Immature natural killer cell (primary cell): ENCODE results near the gene SLC66A2. TPM values are rescaled to one million over a fixed set of nuclear protein-coding genes. Genes with fewer than 3 reads are reported as not detected.

Experiments used
- DNase-seq, 3 donors: peaks; one replicate each; pipeline ENCODE4 v3.0.0; 2022; ENCODE audit warnings: mixed read lengths in 1 of 3
- H3K27ac Mint-ChIP-seq, 6 donors: one replicate each; pipeline ENCODE4 v1.8.0; 2020; ENCODE audit warnings: mixed read lengths in 6 of 6, mild to moderate bottlenecking in 5 of 6, inconsistent platforms in 4 of 6, moderate library complexity in 3 of 6
- H3K27me3 Mint-ChIP-seq, 3 donors: one replicate each; pipeline ENCODE4 v1.8.0; 2020 to 2021; ENCODE audit warnings: low read depth in 3 of 3, mild to moderate bottlenecking in 3 of 3, mixed read lengths in 3 of 3, moderate library complexity in 3 of 3, inconsistent platforms in 1 of 3
- H3K36me3 Mint-ChIP-seq, 3 donors: one replicate each; pipeline ENCODE4 v1.8.0; 2020; ENCODE audit warnings: mixed read lengths in 3 of 3, inconsistent platforms in 2 of 3, mild to moderate bottlenecking in 2 of 3
- H3K4me1 Mint-ChIP-seq, 2 donors: one replicate each; pipeline ENCODE4 v1.8.0; 2020; ENCODE audit warnings: inconsistent platforms in 2 of 2, mild to moderate bottlenecking in 2 of 2, mixed read lengths in 2 of 2, moderate library complexity in 1 of 2
- H3K4me3 Mint-ChIP-seq, 5 donors: one replicate each; pipeline ENCODE4 v1.8.0; 2020; ENCODE audit warnings: mild to moderate bottlenecking in 5 of 5, mixed read lengths in 5 of 5, inconsistent platforms in 3 of 5, moderate library complexity in 3 of 5
- H3K9me3 Mint-ChIP-seq, 6 donors: one replicate each; pipeline ENCODE4 v1.8.0; 2020; ENCODE audit warnings: mild to moderate bottlenecking in 6 of 6, mixed read lengths in 6 of 6, inconsistent platforms in 4 of 6, moderate library complexity in 3 of 6
- polyA plus RNA-seq, 3 donors: library from polyadenylated mRNA; unstranded; fragments of 300-500 nt; fragmentation: Illumina TruSeq; gene quantifications; one replicate each; pipeline ENCODE4 v1.2.3, GENCODE V29; 2021

Gene SLC66A2
- polyA plus RNA-seq, 3 donors from 2014 or later = 9.0 to 16.5 (median 11.8) TPM

DNA sequence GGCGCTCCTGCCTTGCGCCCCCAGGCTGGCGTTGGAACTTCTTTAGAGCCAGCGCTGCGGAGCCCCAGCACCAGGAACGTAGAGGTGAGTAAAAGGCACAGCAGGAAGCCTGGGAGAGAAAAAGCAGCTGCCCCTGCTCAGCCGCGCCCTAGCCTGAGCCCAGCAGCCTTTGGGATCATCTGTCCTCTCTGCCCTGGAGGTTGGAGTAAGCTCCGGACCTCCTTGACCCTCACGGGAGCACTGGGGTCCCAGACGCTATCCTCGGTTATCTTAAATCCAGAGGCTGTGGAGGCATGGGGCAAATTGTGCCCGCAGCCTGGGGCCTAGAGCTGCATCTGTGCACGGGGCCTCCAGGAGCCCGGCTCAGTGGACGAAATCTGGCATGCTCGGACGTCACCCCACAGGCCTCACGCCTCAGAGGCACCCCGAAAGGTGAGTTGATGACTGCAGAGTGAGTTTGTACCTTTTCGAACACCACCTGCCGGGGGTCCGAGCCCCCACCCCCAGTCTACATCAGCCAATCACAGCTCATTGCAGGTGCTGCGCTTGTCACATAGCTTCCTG is 1.6 kb upstream of the SLC66A2 start:
- Mint-ChIP-seq H3K36me3 (peaks cover 0 to 3% (median 0%) of the 10 kb centered on the region in 3 donors), H3K4me3 (peak overlapping the region; percentile 35 to 63 (median 47)), H3K9me3 (no peaks in the 10 kb centered on the region), H3K4me1 (peaks cover 22 to 26% of the 10 kb centered on the region in 2 donors), H3K27ac (no peak overlapping the region), H3K27me3 (peaks cover 0 to 4% (median 2%) of the 10 kb centered on the region in 3 donors)
- no peak for DNase-seq

DNA sequence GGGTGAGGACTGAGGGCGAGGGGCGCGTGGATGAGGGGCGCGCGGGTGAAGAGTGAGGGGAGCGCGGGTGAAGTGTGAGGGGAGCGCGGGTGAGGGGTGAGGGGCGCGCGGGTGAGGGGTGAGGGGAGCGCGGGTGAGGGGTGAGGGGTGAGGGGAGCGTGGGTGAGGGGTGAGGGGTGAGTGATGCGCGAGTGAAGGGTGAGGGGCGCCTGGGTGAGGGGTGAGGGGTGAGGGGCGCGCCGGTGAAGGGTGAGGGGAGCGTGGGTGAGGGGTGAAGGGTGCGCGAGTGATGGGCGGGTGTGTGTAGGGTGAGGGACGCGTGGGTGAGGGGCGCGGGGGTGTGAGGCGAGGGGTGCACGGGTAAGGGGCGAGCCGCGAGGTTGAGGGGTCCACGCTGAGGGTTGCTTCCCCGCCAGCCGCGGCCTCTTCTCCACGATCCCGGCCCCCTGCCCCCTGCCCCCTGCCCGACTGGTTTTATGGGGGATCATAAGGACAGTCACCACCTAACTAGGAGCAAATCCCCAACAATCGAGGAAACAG is 1.1 kb upstream of the SLC66A2 start:
- no peaks in the 10 kb centered on the region for H3K9me3 Mint-ChIP-seq
- no peak for DNase-seq
- H3K27ac Mint-ChIP-seq = no peak overlapping the region

GRCh38 chr18:79950515-79951341 is 725 bp downstream of the SLC66A2 start:
- H3K9me3 Mint-ChIP-seq = no peaks in the 10 kb centered on the region
- peaks cover 23 to 33% of the 10 kb centered on the region in 2 donors for H3K4me1 Mint-ChIP-seq
- DNase-seq = peak; percentile 36 to 47 (median 43)
- H3K27me3 Mint-ChIP-seq = peaks cover 0 to 4% (median 4%) of the 10 kb centered on the region in 3 donors
- peak overlapping the region; percentile 17 to 90 (median 62) for H3K27ac Mint-ChIP-seq
- peaks cover 0 to 3% (median 0%) of the 10 kb centered on the region in 3 donors for H3K36me3 Mint-ChIP-seq
- H3K4me3 Mint-ChIP-seq = peak overlapping the region; percentile 79 to 87 (median 82)

More for the DNA sequence above, 1.1 kb upstream of the SLC66A2 start:
- Mint-ChIP-seq H3K4me1 (peaks cover 22 to 27% of the 10 kb centered on the region in 2 donors), H3K4me3 (peak overlapping the region in 4 of 5 donors; percentile 14 to 63 (median 41)), H3K36me3 (peaks cover 0 to 3% (median 0%) of the 10 kb centered on the region in 3 donors), H3K27me3 (peaks cover 0 to 4% (median 3%) of the 10 kb centered on the region in 3 donors)

- Mint-ChIP-seq H3K4me1 (peaks cover 26 to 34% of the 10 kb centered on the region in 2 donors), H3K4me3 (peak overlapping the region; percentile 79 to 87 (median 82)), H3K27ac (peak overlapping the region; percentile 17 to 90 (median 62)), H3K36me3 (peaks cover 0 to 3% (median 0%) of the 10 kb centered on the region in 3 donors), H3K27me3 (peaks cover 0 to 4% (median 3%) of the 10 kb centered on the region in 3 donors), H3K9me3 (no peaks in the 10 kb centered on the region)
- DNase-seq = no peak
Observed at GRCh38 chr18:79949697-79950487, 1.6 kb downstream of the SLC66A2 start.

- H3K36me3 Mint-ChIP-seq = peaks cover 0 to 3% (median 0%) of the 10 kb centered on the region in 3 donors
- H3K27ac Mint-ChIP-seq = peak overlapping the region in 2 of 6 donors; percentile 19 to 71
- H3K4me3 Mint-ChIP-seq = peak overlapping the region in 4 of 5 donors; percentile 79 to 87 (median 84)
- peaks cover 32 to 34% of the 10 kb centered on the region in 2 donors for H3K4me1 Mint-ChIP-seq
- DNase-seq = no peak
- H3K27me3 Mint-ChIP-seq = peaks cover 0 to 4% (median 4%) of the 10 kb centered on the region in 3 donors
- H3K9me3 Mint-ChIP-seq = no peaks in the 10 kb centered on the region
Observed at GRCh38 chr18:79948719-79949411, 2.6 kb downstream of the SLC66A2 start.

DNA sequence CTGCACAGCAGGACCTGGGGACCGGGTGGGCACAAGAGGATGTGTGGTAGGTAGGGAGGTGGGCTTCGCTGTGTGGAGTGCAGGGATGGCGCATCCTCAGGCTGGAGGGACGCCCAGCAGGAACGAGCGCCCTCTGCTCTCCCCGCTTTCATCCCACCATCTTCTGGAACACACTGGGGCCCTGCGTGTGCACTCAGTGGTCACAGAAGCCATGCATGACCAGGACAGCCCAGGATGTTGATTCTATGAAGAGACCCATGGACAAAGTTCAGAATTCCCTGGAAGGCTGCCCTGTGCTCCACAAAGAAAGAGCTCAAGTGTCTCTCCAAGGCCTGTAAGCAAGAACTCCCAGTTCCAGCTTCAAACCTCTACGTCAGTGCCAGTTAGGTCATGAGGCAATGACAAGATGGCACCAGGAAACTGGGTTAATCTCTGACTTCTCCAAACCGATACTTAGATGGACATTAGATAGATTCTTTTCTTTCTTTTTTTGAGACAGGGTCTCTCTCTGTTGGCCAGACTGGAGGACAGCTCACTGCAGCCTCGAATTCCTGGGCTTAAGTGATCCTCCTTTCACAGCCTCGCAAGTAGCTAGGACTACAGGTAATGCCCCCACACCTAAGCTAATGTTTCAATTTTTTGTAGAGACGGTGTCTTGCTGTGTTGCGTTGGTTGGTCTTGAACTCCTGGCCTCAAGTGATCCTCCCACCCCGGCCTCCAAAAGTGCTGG is 3.4 kb downstream of the SLC66A2 start:
- no peaks in the 10 kb centered on the region for H3K9me3 Mint-ChIP-seq
- H3K27ac Mint-ChIP-seq = no peak overlapping the region
- DNase-seq = no peak
- peaks cover 0 to 4% (median 3%) of the 10 kb centered on the region in 3 donors for H3K27me3 Mint-ChIP-seq
- peaks cover 0 to 3% (median 0%) of the 10 kb centered on the region in 3 donors for H3K36me3 Mint-ChIP-seq
- peaks cover 32 to 34% of the 10 kb centered on the region in 2 donors for H3K4me1 Mint-ChIP-seq
- peak overlapping the region in 1 of 5 donors; percentile 87 for H3K4me3 Mint-ChIP-seq

GRCh38 chr18:79947054-79947755 is 4.2 kb downstream of the SLC66A2 start:
- Mint-ChIP-seq H3K27ac (no peak overlapping the region), H3K4me1 (peaks cover 32 to 34% of the 10 kb centered on the region in 2 donors), H3K9me3 (no peaks in the 10 kb centered on the region), H3K36me3 (peaks cover 0 to 3% (median 0%) of the 10 kb centered on the region in 3 donors), H3K4me3 (no peak overlapping the region), H3K27me3 (peaks cover 0 to 3% (median 3%) of the 10 kb centered on the region in 3 donors)
- DNase-seq = no peak

GRCh38 chr18:79945118-79946042 is 6.1 kb downstream of the SLC66A2 start:
- Mint-ChIP-seq H3K9me3 (no peaks in the 10 kb centered on the region), H3K4me1 (peaks cover 31% of the 10 kb centered on the region in 2 donors), H3K27ac (peak overlapping the region in 1 of 6 donors; percentile 49), H3K4me3 (no peak overlapping the region), H3K27me3 (peaks cover 0 to 3% (median 3%) of the 10 kb centered on the region in 3 donors), H3K36me3 (peaks cover 0 to 3% (median 3%) of the 10 kb centered on the region in 3 donors)
- DNase-seq = no peak

- peaks cover 3 to 6% (median 3%) of the 10 kb centered on the region in 3 donors for H3K27me3 Mint-ChIP-seq
- peaks cover 27 to 29% of the 10 kb centered on the region in 2 donors for H3K4me1 Mint-ChIP-seq
- H3K9me3 Mint-ChIP-seq = no peaks in the 10 kb centered on the region
- peaks cover 4 to 7% (median 7%) of the 10 kb centered on the region in 3 donors for H3K36me3 Mint-ChIP-seq
- DNase-seq = no peak
- peak overlapping the region in 2 of 6 donors; percentile 49 to 67 for H3K27ac Mint-ChIP-seq
- H3K4me3 Mint-ChIP-seq = no peak overlapping the region
Observed at GRCh38 chr18:79944746-79945117, 6.7 kb downstream of the SLC66A2 start.

DNA sequence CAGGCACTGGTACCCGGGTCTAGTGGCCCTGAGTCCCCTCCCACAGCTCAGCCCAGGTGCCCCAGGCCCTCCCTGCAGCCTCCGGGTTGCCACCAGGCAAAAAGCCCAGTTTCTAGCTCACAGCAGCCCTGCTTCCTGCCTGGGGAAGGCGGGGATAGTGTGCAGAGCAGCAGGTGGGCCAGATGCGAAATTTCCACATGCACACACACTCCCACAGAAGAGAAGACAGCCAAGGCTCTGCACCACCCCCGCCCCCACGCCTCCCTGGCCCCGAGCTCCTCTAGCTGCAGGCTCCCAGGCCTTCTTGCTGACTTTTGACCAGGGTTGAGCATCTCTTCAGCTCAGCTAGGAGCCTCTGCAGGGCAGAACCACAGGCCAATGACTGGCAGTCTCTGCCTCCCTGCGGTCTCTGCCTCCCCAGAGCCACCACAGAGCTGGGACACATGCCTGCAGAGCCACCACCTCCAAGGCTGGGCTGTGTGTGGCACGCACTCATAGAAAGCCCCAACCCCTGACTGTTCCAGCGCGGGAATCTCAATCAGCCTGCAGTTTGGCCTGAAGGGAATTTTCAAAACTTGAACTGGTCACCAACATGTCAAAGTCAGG is 7.2 kb downstream of the SLC66A2 start:
- peaks cover 25 to 29% of the 10 kb centered on the region in 2 donors for H3K4me1 Mint-ChIP-seq
- H3K4me3 Mint-ChIP-seq = no peak overlapping the region
- peak overlapping the region in 1 of 6 donors; percentile 67 for H3K27ac Mint-ChIP-seq
- no peak for DNase-seq
- no peaks in the 10 kb centered on the region for H3K9me3 Mint-ChIP-seq
- H3K27me3 Mint-ChIP-seq = peaks cover 3 to 6% (median 3%) of the 10 kb centered on the region in 3 donors
- H3K36me3 Mint-ChIP-seq = peaks cover 5 to 12% (median 11%) of the 10 kb centered on the region in 3 donors
